WTC11 (cell line): ENCODE results near the gene RHBG. TPM values are rescaled to one million over a fixed set of nuclear protein-coding genes. Genes with fewer than 3 reads are reported as not detected.

Experiments
- ATAC-seq: fragments of 200-7000 bp; cut with Tn5 transposase; 2 replicates; pipeline ENCODE4 v1.10.0; 2021; ENCODE audit warnings: mild to moderate bottlenecking, moderate library complexity
- CTCF ChIA-PET: fragments of 300-600 bp; sonication (Branson Sonifier 250); formaldehyde crosslinking; loops from one replicate; lab custom pipeline; 2021; ENCODE audit warnings: antibody characterized with exemption; lab: Charles Lee
- POLR2A ChIA-PET: fragments of 350-600 bp; sonication (Branson Sonifier 250); formaldehyde crosslinking; loops from one replicate; lab custom pipeline; 2021; ENCODE audit warnings: antibody characterized with exemption; lab: Charles Lee
- DNase-seq: peaks from one replicate; pipeline ENCODE4 v3.0.0; 2021; ENCODE audit warnings: low spot score
- H3K27ac Mint-ChIP-seq: 2 replicates; pipeline ENCODE4 v1.8.0; 2021; ENCODE audit warnings: mixed read lengths
- H3K27me3 Mint-ChIP-seq: 2 replicates; pipeline ENCODE4 v1.8.0; 2021; ENCODE audit warnings: low read depth, mild to moderate bottlenecking, moderate library complexity, mixed read lengths
- H3K36me3 Mint-ChIP-seq: 2 replicates; pipeline ENCODE4 v1.8.0; 2021; ENCODE audit warnings: mixed read lengths
- H3K4me1 Mint-ChIP-seq: 2 replicates; pipeline ENCODE4 v1.8.0; 2022; ENCODE audit warnings: mixed read lengths
- H3K4me3 Mint-ChIP-seq: 2 replicates; pipeline ENCODE4 v1.8.0; 2021; ENCODE audit warnings: mild to moderate bottlenecking, moderate library complexity, mixed read lengths
- H3K9me3 Mint-ChIP-seq: 2 replicates; pipeline ENCODE4 v1.8.0; 2021; ENCODE audit warnings: mixed read lengths
- ARID4B ChIP-seq: sonication (generic); formaldehyde crosslinking; IDR thresholded peaks from 2 replicates; pipeline ENCODE4 v1.8.0; 2023; ENCODE audit warnings: missing genetic modification reagents, mild to moderate bottlenecking, borderline replicate concordance
- ETV6 ChIP-seq: sonication (generic); formaldehyde crosslinking; IDR thresholded peaks from 2 replicates; pipeline ENCODE4 v1.8.1; 2022; ENCODE audit warnings: mild to moderate bottlenecking, missing genetic modification reagents
- FOXK1 ChIP-seq: sonication (generic); formaldehyde crosslinking; IDR thresholded peaks from 2 replicates; pipeline ENCODE4 v1.8.0; 2022; ENCODE audit warnings: mild to moderate bottlenecking, moderate library complexity, missing genetic modification reagents
- MXD4 ChIP-seq: fragments of 250-450 bp; sonication (Bioruptor Pico); IDR thresholded peaks from 2 replicates; pipeline ENCODE4 v1.8.0; 2021; ENCODE audit warnings: mild to moderate bottlenecking, moderate library complexity, borderline replicate concordance
- NFE2L1 ChIP-seq: sonication (generic); formaldehyde crosslinking; IDR thresholded peaks from 2 replicates; pipeline ENCODE4 v1.8.1; 2023; ENCODE audit warnings: missing genetic modification reagents
- PRDM15 ChIP-seq: sonication (generic); formaldehyde crosslinking; IDR thresholded peaks from 2 replicates; pipeline ENCODE4 v1.8.0; 2022; ENCODE audit warnings: missing genetic modification reagents
- PRRX2 ChIP-seq: fragments of 250-450 bp; sonication (Bioruptor Pico); IDR thresholded peaks from 2 replicates; pipeline ENCODE4 v1.8.0; 2021; ENCODE audit warnings: mild to moderate bottlenecking
- RELA ChIP-seq: sonication (generic); formaldehyde crosslinking; IDR thresholded peaks from 2 replicates; pipeline ENCODE4 v1.8.1; 2022; ENCODE audit warnings: missing genetic modification reagents, mild to moderate bottlenecking, borderline replicate concordance
- SMAD3 ChIP-seq: sonication (generic); formaldehyde crosslinking; IDR thresholded peaks from 2 replicates; pipeline ENCODE4 v1.8.0; 2022; ENCODE audit warnings: missing genetic modification reagents, mild to moderate bottlenecking, borderline replicate concordance
- TEAD4 ChIP-seq: sonication (generic); formaldehyde crosslinking; IDR thresholded peaks from 2 replicates; pipeline ENCODE4 v1.8.0; 2022; ENCODE audit warnings: mild to moderate bottlenecking, missing genetic modification reagents
- ZNF232 ChIP-seq: sonication (generic); formaldehyde crosslinking; IDR thresholded peaks from 2 replicates; pipeline ENCODE4 v1.8.0; 2022; ENCODE audit warnings: mild to moderate bottlenecking, missing genetic modification reagents
- total RNA-seq: library from RNA; stranded (reverse); gene quantifications from 3 replicates; pipeline ENCODE4 v1.2.3, GENCODE V29; 2021
- TF ChIP-seq, protein P1 (sequence below): sonication (generic); formaldehyde crosslinking; IDR thresholded peaks from 2 replicates; pipeline ENCODE4 v1.8.1; 2022; ENCODE audit warnings: mild to moderate bottlenecking, missing genetic modification reagents, moderate library complexity, borderline replicate concordance
- TF ChIP-seq, protein P2 (sequence below): sonication (generic); formaldehyde crosslinking; IDR thresholded peaks from 2 replicates; pipeline ENCODE4 v1.8.1; 2023; ENCODE audit warnings: mild to moderate bottlenecking, missing genetic modification reagents

Gene RHBG
- total RNA-seq, 1 experiment from 2014 or later, result 1.9 TPM

GRCh38 chr1:156376958-156377919 is 8.2 kb downstream of the RHBG start:
- H3K4me1 Mint-ChIP-seq, result 0 out of 2 replicates have a peak, but pooled peaks cover 3% of the 10 kb centered on the region
- no peaks in the 10 kb centered on the region for H3K36me3 Mint-ChIP-seq
- ChIA-PET POLR2A (no interaction called here), CTCF (interaction anchor here (1.0 to 9.7 kb wide), 10 partner anchors 9 to 236 kb away, joined by 3 to 79 read pairs (median 4); no protein-coding TSS in a partner anchor)
- no peak overlapping the region for H3K27ac Mint-ChIP-seq
- DNase-seq, result no peak
- TF ChIP-seq, protein P1, sequence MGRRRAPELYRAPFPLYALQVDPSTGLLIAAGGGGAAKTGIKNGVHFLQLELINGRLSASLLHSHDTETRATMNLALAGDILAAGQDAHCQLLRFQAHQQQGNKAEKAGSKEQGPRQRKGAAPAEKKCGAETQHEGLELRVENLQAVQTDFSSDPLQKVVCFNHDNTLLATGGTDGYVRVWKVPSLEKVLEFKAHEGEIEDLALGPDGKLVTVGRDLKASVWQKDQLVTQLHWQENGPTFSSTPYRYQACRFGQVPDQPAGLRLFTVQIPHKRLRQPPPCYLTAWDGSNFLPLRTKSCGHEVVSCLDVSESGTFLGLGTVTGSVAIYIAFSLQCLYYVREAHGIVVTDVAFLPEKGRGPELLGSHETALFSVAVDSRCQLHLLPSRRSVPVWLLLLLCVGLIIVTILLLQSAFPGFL (CRISPR knock-in tag), result no peak
- no peak for TF ChIP-seq TEAD4
- TF ChIP-seq RELA (CRISPR knock-in tag), result no peak
- TF ChIP-seq, protein P2, sequence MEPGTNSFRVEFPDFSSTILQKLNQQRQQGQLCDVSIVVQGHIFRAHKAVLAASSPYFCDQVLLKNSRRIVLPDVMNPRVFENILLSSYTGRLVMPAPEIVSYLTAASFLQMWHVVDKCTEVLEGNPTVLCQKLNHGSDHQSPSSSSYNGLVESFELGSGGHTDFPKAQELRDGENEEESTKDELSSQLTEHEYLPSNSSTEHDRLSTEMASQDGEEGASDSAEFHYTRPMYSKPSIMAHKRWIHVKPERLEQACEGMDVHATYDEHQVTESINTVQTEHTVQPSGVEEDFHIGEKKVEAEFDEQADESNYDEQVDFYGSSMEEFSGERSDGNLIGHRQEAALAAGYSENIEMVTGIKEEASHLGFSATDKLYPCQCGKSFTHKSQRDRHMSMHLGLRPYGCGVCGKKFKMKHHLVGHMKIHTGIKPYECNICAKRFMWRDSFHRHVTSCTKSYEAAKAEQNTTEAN (CRISPR knock-in tag), result no peak
- no peak for TF ChIP-seq NFE2L1 (CRISPR knock-in tag)
- no peak for TF ChIP-seq ARID4B (CRISPR knock-in tag)
- TF ChIP-seq FOXK1 (CRISPR knock-in tag), result no peak
- TF ChIP-seq ZNF232 (CRISPR knock-in tag), result no peak
- TF ChIP-seq SMAD3 (CRISPR knock-in tag), result no peak
- no peak for TF ChIP-seq ETV6
- no peak overlapping the region for H3K4me3 Mint-ChIP-seq
- ATAC-seq, result no peak
- no peaks in the 10 kb centered on the region for H3K9me3 Mint-ChIP-seq
- H3K27me3 Mint-ChIP-seq, result 0 out of 2 replicates have a peak, but pooled peaks cover 5% of the 10 kb centered on the region

GRCh38 chr1:156378557-156378956 is 9.5 kb downstream of the RHBG start:
- Mint-ChIP-seq H3K4me1 (peaks cover 9% of the 10 kb centered on the region; the same call in 1 of the 2 replicates), H3K36me3 (no peaks in the 10 kb centered on the region), H3K9me3 (no peaks in the 10 kb centered on the region), H3K4me3 (no peak overlapping the region), H3K27ac (no peak overlapping the region), H3K27me3 (no peaks in the 10 kb centered on the region)
- ATAC-seq (no peak), DNase-seq (no peak)
- TF ChIP-seq MXD4 (CRISPR knock-in tag), result no peak
- CTCF ChIA-PET, result interaction anchor here (0.6 to 4.1 kb wide), 13 partner anchors 9 to 241 kb away, joined by 3 to 40 read pairs (median 4); partner anchors contain the start of gene RHBG
- POLR2A ChIA-PET, result no interaction called here

GRCh38 chr1:156379420-156380165 is 10.6 kb downstream of the RHBG start:
- H3K36me3 Mint-ChIP-seq, result no peaks in the 10 kb centered on the region
- peak; percentile 73 for TF ChIP-seq PRDM15 (CRISPR knock-in tag)
- TF ChIP-seq PRRX2 (CRISPR knock-in tag), result no peak
- TF ChIP-seq, all 79 proteins: peak for 1
- H3K9me3 Mint-ChIP-seq, result no peaks in the 10 kb centered on the region
- POLR2A ChIA-PET, result no interaction called here
- no peak overlapping the region for H3K4me3 Mint-ChIP-seq
- ATAC-seq, result peak; percentile 29
- DNase-seq, result no peak
- no peaks in the 10 kb centered on the region for H3K27me3 Mint-ChIP-seq
- peaks cover 9% of the 10 kb centered on the region; the same call in 1 of the 2 replicates for H3K4me1 Mint-ChIP-seq
- no peak overlapping the region for H3K27ac Mint-ChIP-seq
- CTCF ChIA-PET, result interaction anchor here (0.6 to 4.1 kb wide), 12 partner anchors 10 to 240 kb away, joined by 3 to 40 read pairs (median 4); partner anchors contain the start of gene RHBG
